MCF 10A (cell line): ENCODE data around the gene SNX19. TPM values are rescaled to one million over a fixed set of nuclear protein-coding genes. Genes with fewer than 3 reads are reported as not detected.
"Not testable (repeated sequence)": the region's sequence is repeated elsewhere in the genome, so short reads cannot be mapped to it uniquely, and the experiment has no call there.

Experiments used
- BruUV-seq: library from RNA; stranded (reverse); fragments of 400-500 nt; replicated peaks from 2 replicates; lab custom pipeline; 2021; lab: Mats Ljungman, UMichigan
- CTCF ChIA-PET: fragments of 300-600 bp; sonication (Branson Sonifier 250); formaldehyde crosslinking; extraction: SDS; loops from one replicate; lab custom pipeline; 2021; ENCODE audit warnings: antibody characterized with exemption, inconsistent platforms; lab: Yijun Ruan, JAX
- POLR2A ChIA-PET: fragments of 300-600, 350-650 bp; sonication (Branson Sonifier 250); formaldehyde crosslinking; extraction: SDS; loops from one replicate; lab custom pipeline; 2020; ENCODE audit warnings: antibody characterized with exemption, inconsistent platforms; lab: Yijun Ruan, JAX
- DNase-seq: peaks from one replicate; pipeline ENCODE4 v3.0.0-alpha.2; 2018; ENCODE audit not compliant: unreplicated experiment
- H3K27ac Mint-ChIP-seq: one replicate; pipeline ENCODE4 v1.8.0; 2022; ENCODE audit warnings: mild to moderate bottlenecking, low read depth, mixed read lengths; ENCODE audit not compliant: unreplicated experiment
- H3K27me3 Mint-ChIP-seq: one replicate; pipeline ENCODE4 v1.8.0; 2022; ENCODE audit warnings: mixed read lengths; ENCODE audit not compliant: insufficient read depth, unreplicated experiment
- H3K36me3 Mint-ChIP-seq: one replicate; pipeline ENCODE4 v1.8.0; 2022; ENCODE audit warnings: mild to moderate bottlenecking, moderate library complexity, mixed read lengths; ENCODE audit not compliant: insufficient read depth, unreplicated experiment
- H3K4me1 Mint-ChIP-seq: one replicate; pipeline ENCODE4 v1.8.0; 2022; ENCODE audit warnings: mixed read lengths; ENCODE audit not compliant: insufficient read depth, unreplicated experiment
- H3K4me3 Mint-ChIP-seq: one replicate; pipeline ENCODE4 v1.8.0; 2022; ENCODE audit warnings: mild to moderate bottlenecking, moderate library complexity, mixed read lengths; ENCODE audit not compliant: unreplicated experiment
- H3K9me3 Mint-ChIP-seq: one replicate; pipeline ENCODE4 v1.8.0; 2022; ENCODE audit warnings: mixed read lengths; ENCODE audit not compliant: unreplicated experiment
- CTCF ChIP-seq: fragments of 200-600 bp; IDR thresholded peaks from one replicate; pipeline ENCODE4 v1.8.0; 2022; ENCODE audit warnings: antibody characterized with exemption, mild to moderate bottlenecking; ENCODE audit not compliant: unreplicated experiment
- intact Hi-C: fragments of 100-400 bp; cut with micrococcal nuclease; formaldehyde crosslinking; loops from 2 replicates; pipeline ENCODE4 v1.14.1; 2022
- total RNA-seq: library from RNA; stranded (reverse); gene quantifications from 2 replicates; pipeline ENCODE4 v1.2.3, GENCODE V29; 2022

The SNX19 gene
- total RNA-seq, 1 experiment from 2014 or later, result 53.5 TPM

- H3K4me3 Mint-ChIP-seq, result no peak overlapping the region
- H3K4me1 Mint-ChIP-seq, result no peaks in the 10 kb centered on the region
- peak; percentile 100 for TF ChIP-seq CTCF
- CTCF ChIA-PET, result interaction anchor here (0.6 to 40.3 kb wide), 82 partner anchors 10 to 795 kb away, joined by 3 to 1064 read pairs (median 4); partner anchors contain the start of genes ADAMTS15 and ADAMTS8
- BruUV-seq, result no TSS peak
- no peak overlapping the region for H3K27ac Mint-ChIP-seq
- H3K36me3 Mint-ChIP-seq, result peaks cover 10% of the 10 kb centered on the region
- DNase-seq, result peak; percentile 88
- no peaks in the 10 kb centered on the region for H3K27me3 Mint-ChIP-seq
- H3K9me3 Mint-ChIP-seq, result no peaks in the 10 kb centered on the region
- POLR2A ChIA-PET, result interaction anchor here (0.6 to 1.6 kb wide), 12 partner anchors 9 to 433 kb away, joined by 3 to 8 read pairs (median 4); no protein-coding TSS in a partner anchor
- intact Hi-C loops, result loop anchor here (1.0 to 2.0 kb wide), 4 partner anchors 32 to 649 kb away; no protein-coding TSS in a partner anchor
These were observed 54.1 kb downstream of the SNX19 start for GRCh38 chr11:130861902-130862860.

- intact Hi-C loops, result no loop called here
These were observed 55.0 kb downstream of the SNX19 start for GRCh38 chr11:130861283-130861682.

GRCh38 chr11:130859886-130860285, 56.4 kb downstream of the SNX19 start:
- Mint-ChIP-seq H3K36me3 (peaks cover 10% of the 10 kb centered on the region), H3K27ac (no peak overlapping the region), H3K9me3 (no peaks in the 10 kb centered on the region), H3K4me3 (no peak overlapping the region), H3K4me1 (no peaks in the 10 kb centered on the region), H3K27me3 (no peaks in the 10 kb centered on the region)
- POLR2A ChIA-PET, result interaction anchor here (0.9 to 1.9 kb wide), 3 partner anchors 10 to 425 kb away, joined by 3 to 8 read pairs (median 3); no protein-coding TSS in a partner anchor
- no peak for TF ChIP-seq CTCF
- BruUV-seq, result no TSS peak
- intact Hi-C loops, result no loop called here
- DNase-seq, result no peak
- CTCF ChIA-PET, result interaction anchor here (0.5 to 40.3 kb wide), 16 partner anchors 9 to 647 kb away, joined by 3 to 1064 read pairs (median 4); partner anchors contain the start of genes ADAMTS15 and ADAMTS8

More at GRCh38 chr11:130861283-130861682, 55.0 kb downstream of the SNX19 start:
- H3K9me3 Mint-ChIP-seq, result no peaks in the 10 kb centered on the region
- ChIA-PET POLR2A (interaction anchor here (1.3 to 1.6 kb wide), 3 partner anchors 424 to 428 kb away, joined by 5 to 8 read pairs (median 6); no protein-coding TSS in a partner anchor), CTCF (interaction anchor here (0.7 to 40.3 kb wide), 32 partner anchors 7 to 665 kb away, joined by 3 to 1064 read pairs (median 10); partner anchors contain the start of genes ADAMTS15 and ADAMTS8)
- no peak overlapping the region for H3K27ac Mint-ChIP-seq
- H3K27me3 Mint-ChIP-seq, result no peaks in the 10 kb centered on the region
- no TSS peak for BruUV-seq
- peaks cover 10% of the 10 kb centered on the region for H3K36me3 Mint-ChIP-seq
- no peaks in the 10 kb centered on the region for H3K4me1 Mint-ChIP-seq
- H3K4me3 Mint-ChIP-seq, result no peak overlapping the region
- TF ChIP-seq CTCF, result no peak
- DNase-seq, result no peak

GRCh38 chr11:130858215-130858614, 58.1 kb downstream of the SNX19 start:
- no peak for DNase-seq
- POLR2A ChIA-PET, result interaction anchor here (0.6 to 1.6 kb wide), 2 partner anchors 11 to 407 kb away, joined by 3 to 6 read pairs; no protein-coding TSS in a partner anchor
- no peaks in the 10 kb centered on the region for H3K9me3 Mint-ChIP-seq
- no peak overlapping the region for H3K4me3 Mint-ChIP-seq
- H3K27me3 Mint-ChIP-seq, result no peaks in the 10 kb centered on the region
- intact Hi-C loops, result no loop called here
- H3K36me3 Mint-ChIP-seq, result peaks cover 10% of the 10 kb centered on the region
- no peak overlapping the region for H3K27ac Mint-ChIP-seq
- no peaks in the 10 kb centered on the region for H3K4me1 Mint-ChIP-seq
- BruUV-seq, result no TSS peak
- no peak for TF ChIP-seq CTCF
- CTCF ChIA-PET, result interaction anchor here (0.5 to 40.3 kb wide), 11 partner anchors 9 to 1356 kb away, joined by 3 to 1064 read pairs (median 3); partner anchors contain the start of genes ADAMTS15 and ADAMTS8

- DNase-seq, BruUV-seq, H3K27ac Mint-ChIP-seq, POLR2A ChIA-PET, intact Hi-C loops, H3K4me3 Mint-ChIP-seq, H3K27me3 Mint-ChIP-seq, H3K4me1 Mint-ChIP-seq, H3K36me3 Mint-ChIP-seq, H3K9me3 Mint-ChIP-seq: not testable (repeated sequence)
- CTCF ChIA-PET, result interaction anchor here (0.5 to 40.3 kb wide), 2 partner anchors 111 to 420 kb away, joined by 3 to 1064 read pairs; partner anchors contain the start of genes ADAMTS15 and ADAMTS8
These were observed 60.6 kb downstream of the SNX19 start for GRCh38 chr11:130855707-130856106.
